Right lobe of liver (tissue), 4 donors: ENCODE measurements around the gene KRT35.

Source experiments
- CTCF ChIP-seq, 4 donors: fragments of 200-600 bp in 3 of 4; fragments of 450-650 bp in 1 of 4; IDR thresholded peaks; one replicate each; pipeline versions ENCODE4 v1.5.1 to v1.8.0; 2016 to 2022; ENCODE audit warnings: antibody characterized with exemption in 4 of 4, mild to moderate bottlenecking in 2 of 4
- POLR2A ChIP-seq: fragments of 450-650 bp; IDR thresholded peaks from one replicate; pipeline ENCODE4 v1.6.1; 2017; ENCODE audit warnings: antibody characterized with exemption, mild to moderate bottlenecking
- donor health status: DM: no; HTN: no; CAD: no.
- donor health status: DM: no; HTN: no; CAD: no.
- donor health status: DM: no; HTN: yes; CAD: no.

GRCh38 chr17:41505007-41505808 is 24.3 kb upstream of the KRT35 start, which contains the start of gene KRT13:
- TF ChIP-seq CTCF (IDR thresholded peaks at IDR 0.05) (no peak), POLR2A (no peak)
